Osteoblast (primary cell): ENCODE data around the gene RPL21. TPM values are rescaled to one million over a fixed set of nuclear protein-coding genes. Genes with fewer than 3 reads are reported as not detected.

ENCODE experiments used
- DNase-seq: peaks from one replicate; pipeline ENCODE4 v3.0.0; 2011; ENCODE audit warnings: low spot score, mixed read lengths; ENCODE audit not compliant: insufficient read length; ENCODE audit errors: missing footprints
- H2AFZ ChIP-seq: 2 replicates; pipeline ENCODE4 v1.6.0; 2011; ENCODE audit warnings: mild to moderate bottlenecking, low read length
- H3K27ac ChIP-seq: 2 replicates; pipeline ENCODE4 v1.5.1; 2011; ENCODE audit warnings: mild to moderate bottlenecking, low read depth, low read length, moderate library complexity
- H3K27me3 ChIP-seq: 2 replicates; pipeline ENCODE4 v1.6.0; 2012; ENCODE audit warnings: mild to moderate bottlenecking, control low read depth, inconsistent platforms, low read length, moderate library complexity; ENCODE audit not compliant: insufficient read depth
- H3K36me3 ChIP-seq: 2 replicates; pipeline ENCODE4 v1.5.1; 2011; ENCODE audit warnings: mild to moderate bottlenecking, low read length, control low read depth, moderate library complexity; ENCODE audit not compliant: insufficient read depth
- H3K4me1 ChIP-seq: 2 replicates; pipeline ENCODE4 v1.5.1; 2011; ENCODE audit warnings: mild to moderate bottlenecking, low read length, control low read depth, moderate library complexity; ENCODE audit not compliant: insufficient read depth
- H3K4me2 ChIP-seq: 2 replicates; pipeline ENCODE4 v1.6.0; 2011; ENCODE audit warnings: mild to moderate bottlenecking, low read length; ENCODE audit not compliant: insufficient read depth
- H3K4me3 ChIP-seq: fragments of 200-600 bp; sonication (generic); 3 replicates; pipeline ENCODE4 v1.5.1; 2012; ENCODE audit warnings: mild to moderate bottlenecking, low read length, inconsistent platforms; ENCODE audit not compliant: insufficient read depth
- H3K79me2 ChIP-seq: 2 replicates; pipeline ENCODE4 v1.6.0; 2012; ENCODE audit warnings: mild to moderate bottlenecking, low read length, control low read depth, inconsistent platforms; ENCODE audit not compliant: insufficient read depth
- H3K9me3 ChIP-seq: 2 replicates; pipeline ENCODE4 v1.5.1; 2011; ENCODE audit warnings: low read depth, low read length, control low read depth
- H4K20me1 ChIP-seq: 2 replicates; pipeline ENCODE4 v1.6.0; 2012; ENCODE audit warnings: mild to moderate bottlenecking, low read length, control low read depth; ENCODE audit not compliant: insufficient read depth
- CTCF ChIP-seq: IDR thresholded peaks from 2 replicates; pipeline ENCODE4 v1.5.1; 2011; ENCODE audit warnings: mild to moderate bottlenecking, low read depth, low read length, moderate library complexity; ENCODE audit errors: extremely low read depth
- total RNA-seq: library from RNA; depleted of rRNA; stranded (reverse); fragments of >200 nt; gene quantifications from 2 replicates; pipeline ENCODE4 v1.2.3, GENCODE V29; 2012

Gene RPL21
- total RNA-seq, 1 donor: 544 TPM

GRCh38 chr13:27267596-27267995 lies 16.2 kb downstream of the RPL21 start:
- no peak for TF ChIP-seq CTCF
- Histone ChIP-seq H2AFZ (no peak overlapping the region), H3K79me2 (no peaks in the 10 kb centered on the region), H3K4me2 (no peak overlapping the region), H4K20me1 (peaks cover 3% of the 10 kb centered on the region), H3K4me1 (peaks cover 27% of the 10 kb centered on the region), H3K27ac (no peak overlapping the region), H3K36me3 (no peaks in the 10 kb centered on the region), H3K4me3 (no peak overlapping the region), H3K9me3 (no peaks in the 10 kb centered on the region), H3K27me3 (no peaks in the 10 kb centered on the region)
- no peak for DNase-seq

GRCh38 chr13:27269114-27269665 lies 17.8 kb downstream of the RPL21 start:
- DNase-seq: no peak

GRCh38 chr13:27270594-27271520 lies 19.5 kb downstream of the RPL21 start, which contains the start of gene RASL11A:
TSS of gene RASL11A (plus strand) at chr13:27270830. CDS start at chr13:27270945, 115 bp downstream.
- Histone ChIP-seq H2AFZ (peak within 1 kb of the TSS; percentile 79), H3K4me2 (peak within 1 kb of the TSS; percentile 91), H4K20me1 (peaks cover 3% of the 10 kb centered on the region), H3K36me3 (no peaks in the 10 kb centered on the region), H3K4me3 (peak within 1 kb of the TSS; percentile 86), H3K27me3 (no peaks in the 10 kb centered on the region), H3K27ac (peak within 1 kb of the TSS; percentile 63), H3K79me2 (no peaks in the 10 kb centered on the region), H3K9me3 (no peaks in the 10 kb centered on the region), H3K4me1 (peaks cover 36% of the 10 kb centered on the region)
- peak; percentile 71 for TF ChIP-seq CTCF
- DNase-seq: peak; percentile 96

More at GRCh38 chr13:27269114-27269665, 17.8 kb downstream of the RPL21 start:
- Histone ChIP-seq H3K27ac (no peak overlapping the region), H4K20me1 (peaks cover 3% of the 10 kb centered on the region), H3K27me3 (no peaks in the 10 kb centered on the region), H3K4me1 (peaks cover 34% of the 10 kb centered on the region), H3K4me3 (no peak overlapping the region), H3K79me2 (no peaks in the 10 kb centered on the region), H3K4me2 (no peak overlapping the region), H3K36me3 (no peaks in the 10 kb centered on the region), H2AFZ (no peak overlapping the region), H3K9me3 (no peaks in the 10 kb centered on the region)
- no peak for TF ChIP-seq CTCF

- no peak for TF ChIP-seq CTCF
- H2AFZ ChIP-seq: peak overlapping the region; percentile 73
- H3K79me2 ChIP-seq: no peaks in the 10 kb centered on the region
- H3K27ac ChIP-seq: peak overlapping the region; percentile 63
- peak overlapping the region; percentile 91 for H3K4me2 ChIP-seq
- H3K4me3 ChIP-seq: peak overlapping the region; percentile 86
- no peak for DNase-seq
- H3K9me3 ChIP-seq: no peaks in the 10 kb centered on the region
- peaks cover 3% of the 10 kb centered on the region for H4K20me1 ChIP-seq
- peaks cover 36% of the 10 kb centered on the region for H3K4me1 ChIP-seq
- no peaks in the 10 kb centered on the region for H3K27me3 ChIP-seq
- no peaks in the 10 kb centered on the region for H3K36me3 ChIP-seq
Observed at GRCh38 chr13:27271570-27272096, 20.3 kb downstream of the RPL21 start.
